Kidney glomerular epithelial cell (primary cell): Measurements from ENCODE around the gene ZNF436.

ENCODE experiments used
- DNase-seq: peaks from one replicate; lab custom pipeline; 2025; lab: John Stamatoyannopoulos, UW

ZNF436 gene

GRCh38 chr1:23366598-23366997 lies 3.0 kb downstream of the ZNF436 start:
- DNase-seq: no peak

- DNase-seq: no peak
Measured at GRCh38 chr1:23366146-23366545, 3.5 kb downstream of the ZNF436 start.

- no peak for DNase-seq
Measured at GRCh38 chr1:23362218-23362713, 7.4 kb downstream of the ZNF436 start.

GRCh38 chr1:23358310-23358875 lies 11.2 kb downstream of the ZNF436 start:
- DNase-seq: no peak

- DNase-seq: no peak
Measured at GRCh38 chr1:23357138-23357908, 12.3 kb downstream of the ZNF436 start.

GRCh38 chr1:23356471-23357137 lies 13.0 kb downstream of the ZNF436 start:
- no peak for DNase-seq

GRCh38 chr1:23354245-23354644 lies 15.4 kb downstream of the ZNF436 start:
- DNase-seq: no peak

GRCh38 chr1:23352096-23352695 lies 17.4 kb downstream of the ZNF436 start:
- no peak for DNase-seq

- DNase-seq: no peak
Measured at GRCh38 chr1:23345920-23346319, 23.7 kb downstream of the ZNF436 start.

- DNase-seq: no peak
Measured at GRCh38 chr1:23344987-23345472, 24.6 kb downstream of the ZNF436 start.

- DNase-seq: peak; percentile 100
Measured at GRCh38 chr1:23344111-23344986, 25.3 kb downstream of the ZNF436 start, which contains the start of gene HNRNPR. Gene HNRNPR (minus strand): TSS chr1:23344284. CDS start chr1:23341008, 3,276 bp downstream.

- peak; percentile 80 for DNase-seq
Measured at GRCh38 chr1:23343221-23344110, 26.2 kb downstream of the ZNF436 start.

- DNase-seq: no peak
Measured at GRCh38 chr1:23341931-23342692, 27.5 kb downstream of the ZNF436 start.

GRCh38 chr1:23339632-23340031 lies 30.0 kb downstream of the ZNF436 start:
- no peak for DNase-seq

- no peak for DNase-seq
Measured at GRCh38 chr1:23337869-23338268, 31.8 kb downstream of the ZNF436 start.

GRCh38 chr1:23331713-23332112 lies 37.9 kb downstream of the ZNF436 start:
- no peak for DNase-seq

GRCh38 chr1:23330846-23331245 lies 38.8 kb downstream of the ZNF436 start:
- no peak for DNase-seq

- DNase-seq: no peak
Measured at GRCh38 chr1:23325393-23325792, 44.2 kb downstream of the ZNF436 start.

GRCh38 chr1:23322770-23323169 lies 46.9 kb downstream of the ZNF436 start:
- DNase-seq: no peak
